D721Med (cell line): ENCODE results near the gene C4orf51.

ENCODE experiments used
- DNase-seq: peaks from one replicate; pipeline ENCODE4 v3.0.0; 2011; ENCODE audit warnings: low spot score; ENCODE audit not compliant: insufficient read length
- FAIRE-seq: peaks from 2 replicates; lab custom pipeline; 2011; peaks lifted over from hg19 to GRCh38; lab: Jason Lieb, UNC
- CTCF ChIP-seq: IDR thresholded peaks from 2 replicates; pipeline ENCODE4 v1.5.1; 2012; ENCODE audit warnings: mild to moderate bottlenecking, control low read depth; ENCODE audit not compliant: insufficient read depth; ENCODE audit errors: missing control alignments

The C4orf51 gene

GRCh38 chr4:145743641-145744040, 63.7 kb downstream of the C4orf51 start:
- FAIRE-seq (no peak), DNase-seq (no peak)
- no peak for TF ChIP-seq CTCF

GRCh38 chr4:145755802-145756201, 75.9 kb downstream of the C4orf51 start:
- TF ChIP-seq CTCF, result no peak
- no peak for FAIRE-seq
- DNase-seq, result no peak

- TF ChIP-seq CTCF, result no peak
- FAIRE-seq (no peak), DNase-seq (no peak)
Measured at GRCh38 chr4:145756244-145756643, 76.3 kb downstream of the C4orf51 start.

- FAIRE-seq (no peak), DNase-seq (no peak)
- no peak for TF ChIP-seq CTCF
Measured at GRCh38 chr4:145757188-145757587, 77.2 kb downstream of the C4orf51 start.

GRCh38 chr4:145760176-145760575, 80.2 kb downstream of the C4orf51 start:
- TF ChIP-seq CTCF, result no peak
- DNase-seq (no peak), FAIRE-seq (no peak)

- DNase-seq, result no peak
- no peak for FAIRE-seq
- no peak for TF ChIP-seq CTCF
Measured at GRCh38 chr4:145760961-145761929, 81.3 kb downstream of the C4orf51 start.

- DNase-seq (no peak), FAIRE-seq (no peak)
- TF ChIP-seq CTCF, result no peak
Measured at GRCh38 chr4:145762719-145763118, 82.8 kb downstream of the C4orf51 start.
